PFSK-1 (cell line): ENCODE data around the gene FBXO21.

Experiments used
- REST ChIP-seq, 2 experiments: IDR thresholded peaks; 2 replicates each; pipeline versions ENCODE4 v1.6.1 to v1.8.0; 2011 to 2012; ENCODE audit warnings: low read depth in 2 of 2, low read length in 2 of 2, control low read depth in 1 of 2, inconsistent platforms in 1 of 2, mild to moderate bottlenecking in 1 of 2, moderate library complexity in 1 of 2; ENCODE audit not compliant: insufficient read depth in 1 of 2
- SIN3A ChIP-seq: IDR thresholded peaks from 2 replicates; pipeline ENCODE4 v1.6.1; 2012; ENCODE audit warnings: mild to moderate bottlenecking, low read length, moderate library complexity, borderline replicate concordance; ENCODE audit not compliant: insufficient read depth

GRCh38 chr12:117234441-117234840, 44.2 kb upstream of the FBXO21 start:
- TF ChIP-seq REST (IDR thresholded peaks at IDR 0.05; ENCODE audit: insufficient read depth in 1 of 2, low read depth in 2 of 2, low read length in 2 of 2) (no peak), SIN3A (no peak)
